Activated gamma-delta T cell treated with Interleukin-2 at 50 U/mL for 16 hours (primary cell): ENCODE data around the gene PLD3.
"Not testable (repeated sequence)": the region's sequence is repeated elsewhere in the genome, so short reads cannot be mapped to it uniquely, and the experiment has no call there.

Experiments
- DNase-seq: peaks from one replicate; pipeline ENCODE4 v3.0.0-alpha.2; 2020

Gene PLD3

DNA sequence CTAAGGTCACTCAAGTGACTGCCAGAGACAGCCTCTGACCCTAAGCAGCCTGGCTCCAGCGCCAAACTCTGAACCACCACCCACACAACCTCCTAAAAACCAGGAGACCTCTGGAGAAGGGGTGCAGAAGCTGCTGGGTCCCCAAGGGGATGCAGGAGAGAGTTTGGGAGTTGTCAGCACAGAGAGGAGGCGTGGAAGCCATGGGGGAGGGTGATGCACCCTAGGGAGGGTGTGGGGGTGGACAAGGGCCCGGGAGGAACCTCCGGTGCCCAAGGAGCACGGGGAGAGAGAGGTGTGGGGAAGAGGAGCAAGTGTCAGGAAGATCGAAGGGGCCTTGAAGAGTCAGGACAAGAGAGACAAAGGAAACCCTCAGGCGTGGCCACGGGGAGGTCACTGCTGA is 43.6 kb downstream of the PLD3 start:
- DNase-seq: no peak

DNA sequence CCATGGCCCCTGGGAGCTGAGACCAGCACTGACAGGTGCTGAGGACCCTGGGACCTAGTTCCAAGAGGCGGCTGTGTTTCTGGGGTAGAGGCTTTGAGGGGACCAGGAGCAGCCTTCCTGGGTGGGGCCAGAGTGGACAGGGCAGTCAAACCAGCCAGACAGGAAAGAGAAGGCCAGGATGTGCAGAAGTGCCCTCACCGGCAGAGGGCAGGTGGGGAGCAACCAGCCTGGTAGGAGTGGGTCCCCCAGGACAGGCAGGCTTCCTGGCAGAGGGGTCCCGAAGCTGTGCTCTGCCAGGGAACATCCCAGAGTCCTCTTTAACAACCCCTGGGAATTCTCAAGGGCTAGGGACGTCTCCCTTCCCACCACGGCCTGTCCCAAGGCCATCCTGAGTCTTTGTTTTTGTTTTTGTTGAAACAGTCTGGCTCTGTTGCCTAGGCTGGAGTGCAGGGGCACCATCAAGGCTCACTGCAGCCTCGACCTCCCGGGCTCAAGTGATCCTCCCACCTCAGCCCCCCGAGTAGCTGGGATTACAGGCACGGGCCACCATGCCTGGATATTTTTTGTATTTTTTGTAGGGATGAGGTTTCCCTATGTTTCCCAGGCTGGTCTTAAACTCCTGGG is 44.5 kb downstream of the PLD3 start:
- no peak for DNase-seq

DNA sequence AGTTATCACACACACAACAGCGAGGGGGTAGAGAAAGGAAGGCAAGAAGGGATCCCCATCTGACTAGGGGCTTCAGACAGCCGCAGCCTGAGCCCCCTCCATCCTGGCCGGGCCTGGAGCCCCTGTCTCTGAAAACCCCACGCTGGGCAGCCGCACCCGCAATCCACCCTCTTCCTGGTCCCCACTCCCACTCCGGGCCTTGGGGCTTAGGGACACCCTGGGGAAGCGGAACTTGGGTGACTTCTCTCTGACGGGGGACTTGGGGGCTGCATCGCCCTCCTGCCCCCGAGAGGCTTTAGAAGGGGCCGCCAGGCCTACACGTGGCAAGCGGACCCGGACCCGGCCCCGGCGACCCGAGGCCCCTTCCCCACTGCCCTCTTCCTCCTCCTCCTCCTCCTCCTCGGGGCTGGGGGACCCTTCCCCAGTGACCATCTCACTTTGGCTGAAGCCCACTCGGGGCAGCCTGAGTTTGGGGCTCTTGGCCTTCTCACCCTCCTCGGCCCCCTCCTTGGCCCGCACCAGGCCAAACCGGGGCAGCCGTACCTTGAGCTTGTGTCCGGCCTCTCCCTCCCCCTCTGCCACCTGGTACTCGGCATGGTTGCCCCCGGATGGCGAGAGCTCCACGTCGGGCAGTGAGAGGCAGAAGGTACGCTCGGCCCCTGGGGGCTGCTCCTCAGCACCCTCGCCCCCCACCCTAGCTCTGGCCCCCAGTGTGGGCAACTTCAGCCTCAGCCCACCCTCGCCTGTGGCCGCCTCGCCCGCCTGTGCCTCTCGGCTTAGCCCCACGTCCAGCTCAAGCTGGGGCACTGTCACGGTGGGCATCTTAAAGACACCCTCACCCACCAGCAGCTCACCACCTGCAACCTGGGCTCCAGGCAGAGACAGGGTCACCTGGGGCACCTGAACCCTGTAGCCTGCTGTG is 45.7 kb downstream of the PLD3 start:
- no peak for DNase-seq

GRCh38 chr19:40394816-40395210 is 46.3 kb downstream of the PLD3 start:
- no peak for DNase-seq

DNA sequence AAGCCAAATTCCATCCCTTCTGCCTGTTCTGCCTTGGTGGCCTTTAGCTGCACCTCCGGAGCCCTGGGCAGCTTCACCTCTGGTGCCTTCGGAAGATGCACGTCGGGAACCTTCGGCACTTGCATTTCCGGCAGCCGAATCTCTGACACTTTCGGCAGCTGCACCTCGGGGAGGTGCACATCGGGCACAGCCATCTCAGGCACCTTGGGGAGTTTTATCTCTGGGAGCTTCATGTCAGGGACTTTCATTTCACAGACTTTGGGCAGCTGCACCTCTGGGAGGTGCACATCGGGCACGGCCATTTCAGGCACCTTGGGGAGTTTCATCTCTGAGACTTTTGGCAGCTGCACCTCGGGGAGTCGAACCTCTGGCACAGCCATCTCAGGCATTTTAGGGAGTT is 47.5 kb downstream of the PLD3 start:
- DNase-seq: no peak

- DNase-seq: no peak
These were observed 48.5 kb downstream of the PLD3 start for GRCh38 chr19:40396886-40397567.

GRCh38 chr19:40397568-40397906 is 49.0 kb downstream of the PLD3 start:
- no peak for DNase-seq

DNA sequence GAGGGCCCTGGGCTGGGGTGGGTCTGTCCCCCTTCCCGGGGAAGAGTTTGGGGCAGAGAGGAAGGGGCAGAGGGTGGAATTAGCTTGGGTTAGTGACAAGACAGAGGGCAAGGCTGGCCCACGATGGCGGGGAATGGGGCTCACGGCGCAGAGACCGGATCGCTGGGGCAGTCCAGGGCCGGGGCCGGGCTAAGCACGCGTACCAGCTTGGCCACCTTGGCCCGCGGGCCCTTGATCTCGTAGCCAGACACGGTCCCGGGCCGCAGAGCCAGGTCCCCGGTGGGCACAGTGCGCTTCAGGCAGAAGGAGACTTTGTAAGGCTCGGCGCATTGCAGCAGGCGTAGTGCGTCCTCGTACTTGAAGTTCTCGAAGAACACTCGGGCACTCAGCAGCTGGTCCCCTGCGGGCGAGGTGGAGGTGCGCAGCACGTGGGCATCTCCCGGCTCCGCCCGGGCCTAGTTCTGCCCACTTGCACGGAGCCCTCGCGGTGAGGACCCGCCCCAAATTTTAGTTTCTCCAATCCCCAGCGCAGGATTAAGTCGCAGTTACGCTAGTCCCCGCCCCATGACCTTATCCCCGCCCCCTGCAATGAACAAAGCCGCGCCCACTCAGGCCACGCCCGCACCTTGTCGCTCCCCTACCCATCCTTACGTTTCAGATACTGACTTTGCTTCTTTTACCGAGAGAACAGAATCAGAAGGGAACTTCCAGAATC is 50.1 kb downstream of the PLD3 start:
- DNase-seq: peak; percentile 21

GRCh38 chr19:40400559-40400958 is 52.1 kb downstream of the PLD3 start:
- no peak for DNase-seq

- peak; percentile 69 for DNase-seq
These were observed 54.9 kb downstream of the PLD3 start for GRCh38 chr19:40403262-40403984.

DNA sequence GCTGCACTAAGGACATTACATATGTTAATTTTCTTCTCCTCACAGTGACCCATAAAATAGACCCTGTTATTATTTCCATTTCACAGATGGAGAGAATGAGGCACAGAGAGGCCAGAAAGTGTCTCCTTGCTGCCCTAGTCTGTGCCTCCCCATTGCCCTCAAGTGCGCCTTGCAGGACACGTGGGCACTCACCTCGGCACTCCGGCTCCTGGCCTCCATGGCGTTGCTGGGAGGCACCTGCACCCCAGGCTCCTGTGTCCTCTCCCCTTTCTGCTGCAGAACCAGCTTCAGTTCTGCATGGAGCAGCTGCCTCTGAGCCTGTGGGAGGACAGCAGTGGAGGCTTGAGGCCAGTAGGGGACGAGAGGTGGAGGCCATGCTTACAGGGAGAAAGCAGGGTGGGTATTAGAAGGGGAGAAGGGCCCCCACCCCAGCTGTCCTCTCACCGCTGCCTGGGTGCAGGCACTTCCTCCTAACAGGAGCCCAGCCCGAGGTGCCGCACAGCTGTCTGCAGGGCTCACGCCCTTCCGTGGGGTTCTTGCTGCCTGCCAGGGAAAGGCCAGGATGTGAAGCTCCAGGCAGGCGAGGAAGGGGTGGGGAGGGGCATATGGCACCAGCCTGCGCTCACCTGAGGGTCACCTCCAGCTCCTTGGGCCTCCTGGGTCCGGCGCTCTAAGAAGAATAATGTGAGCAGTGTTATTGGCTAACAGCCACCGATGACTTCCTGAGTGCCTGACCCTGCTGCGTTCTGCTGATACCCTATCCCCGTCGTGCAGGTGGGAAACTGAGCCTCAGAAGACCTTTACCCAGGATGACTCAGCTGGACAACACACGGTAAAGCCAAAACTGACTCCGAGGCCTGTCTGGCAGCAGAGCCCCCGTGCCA is 59.5 kb downstream of the PLD3 start:
- DNase-seq: no peak

DNA sequence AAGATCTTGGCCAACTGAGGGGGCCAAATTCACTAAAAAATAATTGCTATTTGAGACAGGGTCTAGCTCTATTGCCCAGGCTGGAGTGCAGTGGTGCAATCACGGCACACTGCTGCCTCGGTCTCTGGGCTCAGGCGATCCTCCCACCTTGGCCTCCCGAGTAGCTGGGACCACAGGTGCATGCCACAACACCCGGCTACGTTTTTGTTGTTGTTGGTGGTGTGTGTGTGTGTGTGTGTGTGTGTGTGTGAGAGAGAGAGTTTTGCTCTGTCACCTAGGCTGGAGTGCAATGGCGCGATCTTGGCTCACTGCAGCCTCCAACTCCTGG is 60.1 kb downstream of the PLD3 start:
- not testable (repeated sequence) for DNase-seq

DNA sequence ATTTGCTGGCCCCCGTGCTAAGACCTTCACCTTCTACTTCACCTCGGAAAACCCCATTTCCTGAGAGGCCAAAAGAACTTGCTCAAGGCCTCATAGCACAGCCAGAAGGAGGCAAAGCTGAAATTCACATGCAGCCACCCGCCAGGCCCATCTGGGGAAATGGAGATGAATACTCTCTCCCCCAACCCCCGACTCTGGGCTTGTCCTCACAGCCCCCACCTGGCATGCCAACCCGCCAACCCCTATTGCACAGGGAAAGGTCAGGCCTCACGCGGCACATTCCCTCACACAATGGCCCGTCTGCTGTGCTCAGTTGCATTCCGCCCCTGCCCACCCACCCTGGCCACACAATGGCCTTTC is 61.5 kb downstream of the PLD3 start:
- no peak for DNase-seq

DNA sequence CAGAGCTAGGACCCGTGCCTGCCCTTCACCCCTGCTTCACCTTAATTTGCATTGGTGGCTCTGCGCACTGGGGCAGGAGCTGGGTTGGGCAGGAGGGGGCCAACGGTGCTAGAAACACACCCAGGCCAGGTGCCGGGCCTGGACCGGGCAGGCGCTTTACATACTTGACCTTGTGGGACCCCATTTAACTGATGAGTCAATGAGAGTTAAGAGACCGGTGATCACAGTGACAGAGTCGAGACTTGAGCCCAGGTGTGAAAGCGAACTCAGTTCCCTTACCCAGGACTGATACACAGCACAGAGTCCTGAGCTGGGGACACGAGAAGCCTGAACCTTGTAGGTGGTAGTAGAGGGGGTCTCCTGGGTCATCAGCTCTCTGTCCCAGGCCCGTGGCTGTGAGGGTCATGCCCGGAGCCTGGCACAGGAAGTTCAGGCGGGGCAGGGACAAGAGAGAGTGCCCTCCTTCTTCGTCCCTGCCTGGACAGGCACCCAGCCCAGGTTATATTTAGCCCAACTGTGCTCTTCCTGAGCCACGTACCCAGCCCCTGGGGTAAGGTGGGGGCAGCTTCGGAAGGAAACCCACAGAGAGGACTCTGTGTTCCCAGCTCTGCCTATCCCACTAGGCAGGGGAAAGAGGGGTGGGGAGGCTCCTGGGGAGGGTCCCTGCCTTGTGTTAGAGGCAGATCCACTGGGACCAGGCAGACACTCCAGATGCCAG is 62.8 kb downstream of the PLD3 start:
- no peak for DNase-seq

GRCh38 chr19:40411958-40412499 is 63.5 kb downstream of the PLD3 start:
- DNase-seq: no peak

GRCh38 chr19:40412866-40413265 is 64.4 kb downstream of the PLD3 start:
- no peak for DNase-seq

DNA sequence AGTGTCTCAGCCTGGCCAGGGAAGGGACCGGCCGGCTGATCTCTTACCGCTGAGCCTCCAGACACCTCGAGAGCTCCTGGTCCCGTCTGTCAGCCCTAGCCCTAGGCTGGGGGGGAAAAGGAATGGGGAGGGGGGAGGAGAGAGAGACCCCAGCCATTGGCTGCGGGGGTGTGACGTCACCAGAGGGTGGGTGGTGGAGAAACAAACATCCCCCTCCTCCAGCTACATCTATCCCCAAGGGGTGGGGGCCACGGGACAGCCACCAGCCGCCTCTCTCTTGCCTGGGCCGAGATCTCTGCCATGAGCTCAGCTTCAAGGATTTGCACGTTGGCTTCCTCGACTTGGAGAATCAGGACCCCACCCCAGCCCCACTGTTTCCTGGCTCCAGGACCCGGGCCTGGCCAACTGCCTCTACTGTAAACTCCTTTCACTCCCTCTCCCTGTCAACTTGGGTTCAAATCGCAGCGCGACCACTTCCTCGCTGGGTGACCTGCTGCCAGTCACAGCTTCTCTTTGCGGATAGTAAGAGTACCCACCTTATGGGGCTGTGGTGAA is 64.9 kb downstream of the PLD3 start, which contains the start of gene PRX:
PRX (minus strand) TSS at position 88 of the 555 bp plus-strand sequence. CDS start 5,446 bp downstream, outside the sequence.
- no peak for DNase-seq

DNA sequence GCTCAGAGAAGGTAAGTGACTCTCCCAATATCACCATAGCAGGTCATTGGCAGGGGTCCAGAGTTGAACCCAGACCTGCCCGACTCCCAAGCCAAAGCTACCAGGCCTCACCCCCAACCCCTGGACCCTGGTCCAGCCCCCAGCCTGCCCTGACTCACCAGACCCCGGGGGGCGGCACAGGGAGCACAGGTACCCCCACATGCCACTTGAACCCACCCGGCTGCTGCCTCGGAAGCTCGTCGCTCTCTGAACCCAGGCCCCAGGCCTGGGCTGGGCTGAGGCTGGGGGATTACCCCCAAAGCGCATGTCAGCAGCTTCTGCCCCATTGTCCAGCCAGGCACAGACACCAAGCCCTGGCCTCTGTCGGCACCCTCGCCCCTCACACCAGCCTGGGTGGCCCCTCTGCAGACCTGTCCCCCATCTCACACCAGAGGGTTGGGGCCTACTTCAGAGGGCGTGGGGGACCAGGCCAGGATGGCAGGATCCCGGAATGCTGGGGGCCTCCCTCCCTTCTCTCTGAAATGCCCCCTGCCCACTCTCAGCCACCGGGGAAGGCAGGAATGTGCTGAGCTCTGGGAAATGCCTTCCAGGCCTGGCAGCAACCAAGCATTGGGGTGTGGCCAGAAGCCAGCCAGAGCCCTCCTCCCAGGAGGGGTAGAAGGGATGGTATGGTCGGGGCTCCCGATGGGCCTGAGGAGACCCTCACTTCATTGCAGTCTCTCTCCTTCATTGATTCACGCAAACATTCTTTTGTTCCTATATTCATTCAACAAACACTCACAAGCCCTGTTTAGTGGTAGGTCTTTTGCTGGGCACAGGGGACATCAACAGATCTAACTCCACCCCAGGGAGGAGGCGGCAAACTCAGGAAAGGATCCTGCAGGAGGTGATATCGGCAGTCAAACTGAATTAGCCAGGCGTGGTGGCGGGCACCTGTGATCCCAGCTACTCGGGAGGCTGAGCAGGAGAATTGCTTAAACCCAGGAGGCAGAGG is 66.3 kb downstream of the PLD3 start:
- DNase-seq: no peak

GRCh38 chr19:40415768-40416167 is 67.3 kb downstream of the PLD3 start:
- no peak for DNase-seq
